T-helper 1 cell treated with Interleukin-12 subunit alpha and Interleukin-12 subunit beta and Interleukin-4 antibody, amounts not matched to agents 30 μg/mL and 1 μg/mL, for 36 hours (primary cell): ENCODE results near the gene ZNF14.
"Not testable (repeated sequence)": the region's sequence is repeated elsewhere in the genome, so short reads cannot be mapped to it uniquely, and the experiment has no call there.

ENCODE experiments used
- H3K27ac Mint-ChIP-seq: one replicate; pipeline ENCODE4 v1.8.0; 2021; ENCODE audit warnings: mild to moderate bottlenecking, mixed read lengths
- H3K27me3 Mint-ChIP-seq: one replicate; pipeline ENCODE4 v1.8.0; 2021; ENCODE audit warnings: low read depth, mixed read lengths
- H3K36me3 Mint-ChIP-seq: one replicate; pipeline ENCODE4 v1.8.0; 2021; ENCODE audit warnings: low read depth, mixed read lengths
- H3K4me1 Mint-ChIP-seq: one replicate; pipeline ENCODE4 v1.8.0; 2021; ENCODE audit warnings: low read depth, mixed read lengths
- H3K4me3 Mint-ChIP-seq: one replicate; pipeline ENCODE4 v1.8.0; 2021; ENCODE audit warnings: mild to moderate bottlenecking, moderate library complexity, mixed read lengths
- H3K9me3 Mint-ChIP-seq: one replicate; pipeline ENCODE4 v1.8.0; 2021; ENCODE audit warnings: mixed read lengths

The ZNF14 gene

DNA sequence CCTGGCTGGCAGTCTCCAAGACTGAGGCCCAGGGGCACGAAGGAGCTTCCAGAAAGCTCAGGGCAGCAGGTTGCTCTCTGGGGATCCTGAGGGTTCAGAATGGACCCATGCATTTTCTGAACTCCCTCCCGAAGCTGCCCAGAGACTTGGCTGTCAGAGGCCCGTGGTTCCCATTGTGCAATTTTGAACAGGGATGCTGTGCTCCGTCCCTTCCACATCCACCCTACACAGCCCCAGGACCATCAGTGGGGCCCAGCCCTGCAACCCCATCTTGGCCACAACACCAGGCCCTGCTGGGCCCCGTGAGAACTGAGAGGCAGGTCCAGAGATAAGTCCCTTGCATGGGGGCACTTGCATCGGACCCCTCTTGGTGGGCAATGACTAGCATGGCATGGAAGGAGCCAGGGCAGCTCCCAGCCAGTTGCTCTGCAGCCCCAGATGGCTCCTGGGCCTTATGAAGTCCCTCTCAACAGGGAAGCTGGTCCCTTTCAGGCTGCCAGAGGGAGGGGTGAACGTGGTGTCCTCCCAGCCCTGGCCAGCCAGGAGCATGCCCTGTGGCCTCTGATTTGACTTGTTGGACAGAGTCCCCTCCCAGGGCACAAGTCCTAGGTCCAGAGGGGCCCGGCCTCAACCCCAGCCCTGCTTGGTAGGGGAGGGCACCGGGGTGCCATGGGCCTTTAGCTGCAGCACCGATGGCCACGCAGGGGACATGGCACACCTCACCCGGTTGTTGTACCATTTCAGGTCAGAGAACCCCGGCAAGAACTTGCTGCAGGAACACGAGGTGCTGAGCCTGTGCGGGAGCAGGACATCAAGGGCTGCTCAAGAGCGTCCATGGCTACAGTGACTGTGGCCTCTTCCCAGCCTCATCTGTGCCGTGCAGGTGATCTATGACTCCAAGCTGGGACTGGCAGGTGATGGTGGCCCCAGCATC lies 17.3 kb upstream of the ZNF14 start:
- Mint-ChIP-seq H3K36me3 (no peaks in the 10 kb centered on the region), H3K27me3 (no peaks in the 10 kb centered on the region), H3K4me3 (no peak overlapping the region), H3K27ac (no peak overlapping the region), H3K9me3 (peaks cover 22% of the 10 kb centered on the region), H3K4me1 (no peaks in the 10 kb centered on the region)

DNA sequence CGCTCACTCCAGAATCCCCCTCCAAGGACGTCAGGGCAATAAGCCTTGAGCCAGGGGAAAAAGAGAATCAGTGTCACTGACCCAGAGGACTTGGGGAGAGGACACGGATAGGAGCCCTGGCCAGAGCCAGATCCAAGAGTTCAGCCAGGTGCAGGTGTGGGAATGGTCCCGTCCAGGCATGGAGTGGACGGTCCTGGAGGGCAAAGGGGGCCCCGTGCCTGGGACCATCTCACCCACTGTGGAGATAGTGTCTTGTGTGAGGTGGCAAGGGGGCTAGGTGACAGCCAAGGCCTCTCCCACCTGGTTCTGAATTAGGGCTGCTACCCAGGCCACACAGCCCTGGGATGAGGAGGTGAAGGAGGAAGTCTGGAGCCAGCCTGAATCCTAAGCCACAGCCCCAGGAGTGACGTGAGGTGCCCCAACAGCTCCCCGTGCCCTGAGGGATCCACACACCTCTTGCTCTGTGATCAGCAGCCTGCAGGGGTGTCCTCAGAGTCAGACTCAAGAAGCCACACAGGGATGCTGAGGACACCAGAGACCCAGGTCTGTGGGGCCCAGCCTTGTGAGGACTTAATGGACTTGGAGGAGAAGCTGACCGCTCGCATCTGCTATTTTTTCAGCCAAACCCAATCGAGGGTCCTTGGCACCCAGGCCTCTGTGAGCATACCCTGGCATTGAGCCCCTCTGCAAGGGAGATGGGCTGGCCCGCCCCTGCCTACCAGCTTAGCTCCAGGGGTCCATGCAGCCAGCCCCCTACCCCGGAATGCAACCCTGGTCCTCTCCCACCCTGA lies 16.4 kb upstream of the ZNF14 start:
- Mint-ChIP-seq H3K9me3 (peaks cover 22% of the 10 kb centered on the region), H3K4me3 (no peak overlapping the region), H3K4me1 (no peaks in the 10 kb centered on the region), H3K27ac (no peak overlapping the region), H3K27me3 (no peaks in the 10 kb centered on the region), H3K36me3 (no peaks in the 10 kb centered on the region)

DNA sequence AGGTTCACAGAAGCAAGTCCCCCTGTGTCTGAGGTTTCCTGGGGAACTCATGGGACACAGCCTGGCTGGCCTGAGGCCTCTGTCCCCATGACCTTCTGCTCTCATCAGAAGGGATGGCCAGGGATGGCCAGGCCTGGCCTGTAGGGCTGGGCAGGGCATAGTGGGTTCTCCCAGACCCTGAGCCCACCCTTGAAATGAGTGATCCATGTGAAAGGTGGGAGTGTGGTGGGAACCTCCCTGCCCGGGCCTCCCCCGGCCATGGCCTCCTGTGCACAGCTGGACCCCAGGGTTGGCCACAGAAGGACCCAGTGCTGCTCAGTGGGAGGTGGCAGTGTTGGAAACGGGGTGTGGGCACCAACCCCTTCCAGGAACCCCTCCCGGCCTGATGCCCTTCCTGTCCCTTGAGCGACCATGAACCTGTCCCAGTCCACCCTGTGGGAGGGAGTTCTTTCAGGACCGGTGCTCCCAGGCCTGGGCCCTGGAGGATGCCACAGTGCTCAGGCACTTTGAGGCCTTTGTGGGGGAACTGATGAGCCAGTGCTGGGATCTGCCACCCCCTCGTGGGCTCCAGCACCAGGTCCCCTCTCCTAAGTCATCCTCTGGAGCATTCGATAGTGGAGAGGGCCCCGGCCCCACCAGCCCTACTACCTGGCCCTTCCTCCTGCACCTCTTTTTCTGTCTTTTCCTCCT lies 15.5 kb upstream of the ZNF14 start:
- Mint-ChIP-seq H3K36me3 (no peaks in the 10 kb centered on the region), H3K9me3 (peaks cover 17% of the 10 kb centered on the region), H3K27ac (no peak overlapping the region)

DNA sequence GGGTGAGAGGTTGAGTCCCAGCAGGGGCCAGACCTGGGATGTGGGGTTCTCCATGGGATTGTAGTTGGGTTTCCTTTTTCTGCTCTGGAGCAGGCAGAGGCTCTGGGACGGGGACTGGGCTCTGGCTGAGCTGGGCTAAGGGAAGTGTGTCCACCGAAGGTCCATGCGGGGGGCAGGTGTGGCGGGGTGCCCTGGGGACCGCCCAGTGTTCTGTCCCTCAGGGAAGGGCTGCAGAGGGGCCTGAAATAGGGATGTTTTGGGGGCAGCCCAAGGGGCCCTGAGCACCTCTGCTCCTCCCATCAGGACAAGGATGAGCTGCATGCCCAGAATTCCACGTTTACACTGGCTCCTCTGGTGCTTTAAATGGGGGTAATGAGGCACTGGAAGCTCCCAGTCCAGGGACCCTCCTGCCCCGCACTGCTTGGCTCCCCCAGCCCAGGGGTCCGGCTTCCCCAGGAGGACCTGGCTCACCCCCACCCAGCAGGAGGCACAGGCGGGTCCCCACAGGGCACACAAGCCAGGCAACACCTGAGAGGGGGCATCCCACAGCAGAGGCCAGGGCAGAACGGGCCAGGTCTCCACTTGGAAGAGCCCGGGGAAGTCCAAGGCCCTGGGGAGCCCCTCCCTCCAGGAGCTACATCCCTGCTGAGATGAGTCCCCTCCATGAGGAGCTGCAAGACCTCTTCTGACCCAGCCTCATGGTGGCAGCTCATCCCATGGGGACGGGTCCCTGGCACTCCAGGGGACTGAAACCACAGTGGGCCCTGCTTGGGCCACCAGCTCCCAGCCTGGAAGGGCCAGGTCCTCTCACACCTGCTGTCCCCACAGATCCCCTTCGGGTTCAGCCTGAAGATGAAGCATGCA lies 14.7 kb upstream of the ZNF14 start:
- H3K36me3 Mint-ChIP-seq = no peaks in the 10 kb centered on the region
- no peaks in the 10 kb centered on the region for H3K4me1 Mint-ChIP-seq
- H3K27me3 Mint-ChIP-seq = no peaks in the 10 kb centered on the region
- H3K9me3 Mint-ChIP-seq = peaks cover 16% of the 10 kb centered on the region
- no peak overlapping the region for H3K4me3 Mint-ChIP-seq
- H3K27ac Mint-ChIP-seq = no peak overlapping the region

More for the DNA sequence above, 15.5 kb upstream of the ZNF14 start:
- Mint-ChIP-seq H3K4me3 (no peak overlapping the region), H3K27me3 (no peaks in the 10 kb centered on the region), H3K4me1 (no peaks in the 10 kb centered on the region)

DNA sequence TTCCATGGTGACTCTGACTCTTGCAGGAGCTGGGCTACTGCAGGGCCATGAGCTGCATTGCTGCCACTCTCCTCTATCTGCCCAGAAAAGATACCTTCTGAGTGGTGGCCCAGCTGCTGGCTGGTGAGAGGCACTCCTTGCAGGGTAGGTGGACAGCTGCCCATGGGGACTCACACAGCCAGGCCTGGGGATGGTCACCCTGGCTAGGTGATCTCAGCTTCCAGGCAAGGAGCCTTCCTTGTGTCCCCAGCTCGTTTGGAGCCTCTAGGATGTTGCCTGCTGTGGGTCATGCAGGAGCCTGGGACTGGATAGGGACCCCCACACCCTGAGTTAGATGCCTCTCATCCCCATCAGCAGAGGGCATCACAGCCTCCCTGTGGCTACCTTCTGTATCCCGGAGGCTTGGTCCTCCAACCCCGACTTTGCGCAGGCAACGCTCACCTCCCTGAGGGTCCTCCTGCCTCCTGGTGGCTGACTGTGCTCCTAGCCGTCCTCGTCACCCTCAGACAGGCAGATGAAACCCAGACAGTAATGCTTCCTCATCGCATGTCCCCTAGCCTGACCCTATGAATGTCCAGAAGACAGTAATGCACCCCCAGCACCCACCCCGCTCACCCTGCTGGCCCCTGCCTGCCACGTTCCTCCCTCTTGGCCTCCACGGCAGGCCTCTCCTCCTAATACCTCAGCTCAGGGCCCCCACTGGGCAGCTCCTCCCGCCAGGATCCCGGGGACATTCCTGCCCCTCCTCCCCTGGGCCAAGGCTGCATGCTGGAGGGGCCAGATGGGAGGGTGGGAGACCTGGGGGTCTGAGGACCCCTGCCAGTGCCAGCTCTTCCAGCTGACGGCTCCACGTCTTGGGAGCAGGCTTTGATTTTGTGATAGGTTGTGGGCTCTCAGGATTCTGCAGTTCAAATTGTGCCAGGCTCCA lies 13.6 kb upstream of the ZNF14 start:
- Mint-ChIP-seq H3K9me3 (peaks cover 8% of the 10 kb centered on the region), H3K36me3 (no peaks in the 10 kb centered on the region), H3K4me3 (no peak overlapping the region), H3K27me3 (no peaks in the 10 kb centered on the region), H3K4me1 (no peaks in the 10 kb centered on the region), H3K27ac (no peak overlapping the region)

DNA sequence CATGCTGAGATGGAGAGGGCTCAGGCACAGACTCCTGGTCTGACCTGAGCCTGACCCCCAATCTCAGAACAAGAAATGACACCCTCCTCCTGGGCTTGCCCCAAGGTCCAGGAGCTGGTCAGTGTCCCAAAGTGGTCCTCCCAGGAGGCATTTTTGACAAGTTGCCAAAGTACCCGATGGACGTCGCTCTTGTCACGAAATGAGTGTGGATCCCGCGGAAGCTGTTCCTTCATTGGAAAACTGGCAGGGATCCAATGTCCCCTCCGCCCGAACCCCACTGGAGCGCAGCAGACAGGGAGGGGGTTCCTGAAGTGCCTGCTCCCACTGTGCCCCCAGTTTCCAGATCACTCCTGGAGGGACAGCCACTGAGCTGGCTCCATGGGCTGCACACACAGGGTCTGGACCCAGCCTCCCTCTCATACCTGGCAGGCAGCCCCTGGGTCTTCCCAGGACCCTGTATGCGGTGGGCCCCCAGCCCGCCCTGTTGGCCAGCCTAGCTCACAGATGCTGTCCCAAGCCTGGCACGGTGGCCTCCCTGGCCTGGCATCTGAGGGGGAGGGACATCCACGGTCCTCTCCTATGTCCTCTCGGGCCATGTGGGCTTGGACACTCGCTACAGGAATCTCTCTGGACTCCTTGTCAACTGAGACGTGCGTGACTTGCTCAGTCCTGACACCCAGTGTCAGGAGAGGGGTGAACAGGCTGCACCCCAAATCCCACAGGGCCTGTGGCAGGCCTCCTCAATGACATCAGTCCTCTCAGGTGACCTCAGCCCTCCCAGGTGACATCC lies 12.8 kb upstream of the ZNF14 start:
- H3K4me1 Mint-ChIP-seq = no peaks in the 10 kb centered on the region

DNA sequence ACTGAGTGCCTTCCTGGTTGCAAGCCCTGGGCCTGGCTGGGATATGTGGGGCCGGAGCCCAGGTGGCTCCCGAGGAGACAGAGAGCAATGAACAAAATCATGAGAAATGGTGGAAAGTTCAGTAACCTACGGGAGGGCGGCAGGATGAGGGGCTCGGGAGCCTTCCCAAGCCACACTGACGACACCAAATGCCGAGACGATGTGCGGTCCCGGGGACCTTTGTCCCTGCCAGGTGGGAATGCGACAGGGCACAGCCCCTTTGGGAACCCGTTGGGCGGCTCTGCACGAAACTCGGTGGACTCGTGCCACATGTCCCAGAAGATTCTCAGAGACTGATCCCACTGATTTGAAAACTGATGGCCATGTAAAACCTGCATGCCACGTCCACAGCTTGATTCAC lies 11.7 kb upstream of the ZNF14 start:
- Mint-ChIP-seq H3K27ac (no peak overlapping the region), H3K9me3 (peaks cover 5% of the 10 kb centered on the region), H3K27me3 (no peaks in the 10 kb centered on the region), H3K36me3 (no peaks in the 10 kb centered on the region), H3K4me1 (no peaks in the 10 kb centered on the region), H3K4me3 (no peak overlapping the region)

More for the DNA sequence above, 12.8 kb upstream of the ZNF14 start:
- Mint-ChIP-seq H3K4me3 (no peak overlapping the region), H3K36me3 (no peaks in the 10 kb centered on the region), H3K9me3 (peaks cover 5% of the 10 kb centered on the region), H3K27me3 (no peaks in the 10 kb centered on the region), H3K27ac (no peak overlapping the region)

DNA sequence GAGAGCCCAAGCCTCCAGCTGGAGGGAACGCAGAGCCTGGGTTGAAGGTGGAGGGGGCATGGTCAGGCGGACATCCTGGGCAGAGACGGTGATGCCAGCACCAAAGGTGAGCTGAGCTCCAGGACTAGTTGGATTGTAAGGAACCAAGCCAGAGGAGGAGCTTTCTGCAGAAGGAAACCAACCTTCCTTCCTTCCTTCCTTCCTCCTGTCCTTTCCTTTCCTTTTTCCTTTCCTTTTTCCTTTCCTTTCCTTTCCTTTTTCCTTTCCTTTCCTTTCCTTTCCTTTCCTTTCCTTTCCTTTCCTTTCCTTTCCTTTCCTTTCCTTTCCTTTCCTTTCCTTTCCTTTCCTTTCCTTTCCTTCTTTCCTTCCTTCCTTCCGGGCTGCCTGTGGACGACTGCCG lies 11.0 kb upstream of the ZNF14 start:
- not testable (repeated sequence) for H3K27ac Mint-ChIP-seq, H3K27me3 Mint-ChIP-seq, H3K4me3 Mint-ChIP-seq, H3K9me3 Mint-ChIP-seq, H3K4me1 Mint-ChIP-seq, H3K36me3 Mint-ChIP-seq

DNA sequence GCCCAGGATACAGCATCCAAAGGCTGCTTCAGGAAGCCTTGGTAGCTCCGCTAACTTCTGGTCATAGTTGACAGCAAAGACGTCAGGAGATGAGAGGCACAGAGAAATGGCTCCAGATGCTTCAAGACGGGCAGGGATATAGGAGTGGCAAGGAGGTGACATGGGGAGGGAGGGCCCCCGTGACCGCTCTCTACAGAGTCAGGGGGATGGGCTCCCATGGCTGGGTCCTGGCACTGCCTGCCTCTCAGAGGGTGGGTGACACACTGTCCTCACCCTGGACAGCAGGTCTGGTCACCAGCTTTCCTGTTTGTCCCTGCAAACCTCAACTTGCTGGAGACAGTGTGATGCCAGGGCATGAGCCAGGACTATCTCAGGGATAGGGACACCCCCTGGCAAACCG lies 10.3 kb upstream of the ZNF14 start:
- Mint-ChIP-seq H3K4me3 (no peak overlapping the region), H3K9me3 (no peaks in the 10 kb centered on the region), H3K27me3 (no peaks in the 10 kb centered on the region), H3K27ac (no peak overlapping the region), H3K36me3 (no peaks in the 10 kb centered on the region), H3K4me1 (no peaks in the 10 kb centered on the region)

DNA sequence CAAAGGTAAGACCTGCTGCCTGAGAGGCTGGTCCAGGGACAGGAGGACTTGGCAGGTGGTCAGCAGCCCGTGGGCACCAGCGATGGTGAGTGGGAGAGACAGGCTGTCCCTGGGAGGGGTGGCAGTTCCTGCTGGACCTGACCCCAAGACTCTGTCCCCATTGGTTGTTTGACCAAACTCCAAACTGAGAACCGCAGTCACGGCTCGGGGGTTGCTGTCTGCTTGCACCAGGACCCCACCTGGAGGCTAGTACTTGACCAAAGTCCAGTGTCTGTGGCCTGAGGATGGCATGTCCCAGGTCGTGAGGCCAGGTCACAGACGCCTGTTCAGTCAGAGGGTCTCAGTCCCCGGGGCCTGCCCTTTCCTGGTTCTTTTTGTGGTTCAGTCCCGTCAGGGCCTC lies 9.9 kb upstream of the ZNF14 start:
- Mint-ChIP-seq H3K27me3 (no peaks in the 10 kb centered on the region), H3K9me3 (peaks cover under 1% of the 10 kb centered on the region), H3K4me3 (no peak overlapping the region), H3K27ac (no peak overlapping the region), H3K36me3 (no peaks in the 10 kb centered on the region), H3K4me1 (no peaks in the 10 kb centered on the region)

DNA sequence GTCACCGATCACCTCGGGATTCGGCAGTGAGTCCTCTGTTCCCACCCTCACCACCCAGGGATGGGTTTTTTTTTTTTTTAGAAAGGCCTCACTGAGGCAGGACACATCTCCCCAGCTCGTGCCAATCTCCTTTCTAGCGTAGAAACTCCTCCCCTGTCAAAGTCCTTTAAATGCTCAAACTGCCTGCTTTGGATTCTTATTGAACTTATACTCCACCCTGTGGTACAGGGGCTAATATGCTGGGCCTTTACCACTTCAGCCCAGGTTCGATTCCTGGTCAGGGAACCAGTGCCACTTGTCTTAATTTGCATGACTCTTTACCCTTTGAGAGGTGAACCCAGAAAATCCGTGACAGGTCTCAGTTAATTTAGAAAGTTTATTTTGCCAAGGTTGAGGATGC lies 8.3 kb upstream of the ZNF14 start:
- Mint-ChIP-seq H3K36me3 (no peaks in the 10 kb centered on the region), H3K9me3 (peaks cover 7% of the 10 kb centered on the region), H3K27me3 (no peaks in the 10 kb centered on the region), H3K4me3 (no peak overlapping the region), H3K4me1 (no peaks in the 10 kb centered on the region), H3K27ac (no peak overlapping the region)

DNA sequence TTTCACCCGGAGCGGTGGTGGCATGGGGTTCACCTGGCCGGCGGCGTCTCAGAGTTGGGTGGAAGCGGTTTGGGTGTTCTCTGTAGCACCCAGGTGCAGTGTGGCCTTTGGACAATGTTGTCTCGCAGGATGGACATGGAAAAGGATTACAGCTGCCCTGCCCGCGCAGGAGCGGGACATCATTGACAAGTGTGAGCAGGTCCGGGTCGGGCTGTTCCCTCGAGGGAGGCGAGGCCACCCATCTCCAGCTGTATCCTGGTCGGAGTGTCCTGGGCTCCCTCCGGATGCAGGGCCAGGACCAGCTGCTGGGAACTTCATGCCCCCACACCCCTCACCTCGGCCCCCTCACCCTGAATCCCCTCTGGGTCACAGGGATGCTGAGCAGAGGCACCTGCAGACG lies 7.8 kb upstream of the ZNF14 start:
- no peaks in the 10 kb centered on the region for H3K4me1 Mint-ChIP-seq
- H3K27ac Mint-ChIP-seq = no peak overlapping the region
- H3K27me3 Mint-ChIP-seq = no peaks in the 10 kb centered on the region
- H3K4me3 Mint-ChIP-seq = no peak overlapping the region
- H3K9me3 Mint-ChIP-seq = peaks cover 7% of the 10 kb centered on the region
- no peaks in the 10 kb centered on the region for H3K36me3 Mint-ChIP-seq
